Measurements from ENCODE around the gene HRH1. TPM values are rescaled to one million over a fixed set of nuclear protein-coding genes. Genes with fewer than 3 reads are reported as not detected.
A peak's percentile ranks its signal among the peaks of the same experiment; 100 is the strongest.

The HRH1 gene
- total and polyA plus RNA-seq, 2 experiments from 2014 or later, result not detected

DNA sequence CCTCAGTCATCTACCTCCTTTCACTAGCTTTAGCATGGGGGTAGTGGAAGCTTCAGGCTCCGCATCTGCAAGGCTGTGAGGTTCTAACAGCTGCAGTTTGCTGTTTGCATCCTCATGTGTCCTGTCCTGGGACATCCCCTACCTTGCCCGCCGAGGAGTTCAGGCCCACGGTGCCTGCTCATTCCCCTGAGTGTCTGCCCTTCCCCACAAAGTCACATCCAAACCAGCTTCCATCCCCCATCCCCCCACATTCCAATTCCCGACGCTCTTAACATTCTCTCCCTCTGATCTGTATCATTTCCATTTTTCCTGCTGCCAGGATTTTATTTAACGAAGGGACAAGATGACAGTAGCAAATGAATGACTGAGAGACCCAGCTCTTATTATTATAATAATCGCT, 43.8 kb downstream of the HRH1 start:
- Histone ChIP-seq H3K27me3 (no peaks in the 10 kb centered on the region), H3K4me1 (ENCODE audit: low read depth) (no peaks in the 10 kb centered on the region), H3K27ac (no peak overlapping the region), H3K4me3 (no peak overlapping the region), H3K36me3 (no peaks in the 10 kb centered on the region), H3K9me3 (ENCODE audit: low read depth) (no peaks in the 10 kb centered on the region)
- TF ChIP-seq, protein P1, sequence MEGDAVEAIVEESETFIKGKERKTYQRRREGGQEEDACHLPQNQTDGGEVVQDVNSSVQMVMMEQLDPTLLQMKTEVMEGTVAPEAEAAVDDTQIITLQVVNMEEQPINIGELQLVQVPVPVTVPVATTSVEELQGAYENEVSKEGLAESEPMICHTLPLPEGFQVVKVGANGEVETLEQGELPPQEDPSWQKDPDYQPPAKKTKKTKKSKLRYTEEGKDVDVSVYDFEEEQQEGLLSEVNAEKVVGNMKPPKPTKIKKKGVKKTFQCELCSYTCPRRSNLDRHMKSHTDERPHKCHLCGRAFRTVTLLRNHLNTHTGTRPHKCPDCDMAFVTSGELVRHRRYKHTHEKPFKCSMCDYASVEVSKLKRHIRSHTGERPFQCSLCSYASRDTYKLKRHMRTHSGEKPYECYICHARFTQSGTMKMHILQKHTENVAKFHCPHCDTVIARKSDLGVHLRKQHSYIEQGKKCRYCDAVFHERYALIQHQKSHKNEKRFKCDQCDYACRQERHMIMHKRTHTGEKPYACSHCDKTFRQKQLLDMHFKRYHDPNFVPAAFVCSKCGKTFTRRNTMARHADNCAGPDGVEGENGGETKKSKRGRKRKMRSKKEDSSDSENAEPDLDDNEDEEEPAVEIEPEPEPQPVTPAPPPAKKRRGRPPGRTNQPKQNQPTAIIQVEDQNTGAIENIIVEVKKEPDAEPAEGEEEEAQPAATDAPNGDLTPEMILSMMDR (IDR thresholded peaks at IDR 0.05; ENCODE audit: low read depth, low read length), result no peak
- DNase-seq (ENCODE audit: low read depth in 1 of 2, low spot score in 1 of 2), result no peak

DNA sequence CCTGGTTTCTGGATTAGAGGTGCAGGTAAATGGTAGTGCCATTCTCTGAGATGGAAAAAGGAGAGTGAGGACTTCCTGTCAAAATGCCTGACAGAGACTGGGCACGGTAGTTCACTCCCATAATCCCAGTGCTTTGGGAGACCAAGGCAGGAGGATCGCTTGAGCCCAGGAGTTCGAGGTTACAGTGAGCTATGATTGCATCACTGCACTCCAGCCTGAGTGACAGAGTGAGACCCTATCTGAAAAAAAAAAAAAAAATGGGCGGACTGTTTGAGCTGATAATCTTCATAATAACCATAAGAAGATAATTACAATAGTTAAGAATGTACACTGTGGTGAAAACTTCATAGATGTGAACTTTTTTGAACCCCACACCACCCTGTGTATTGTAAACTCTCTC, 44.2 kb downstream of the HRH1 start:
- TF ChIP-seq, protein P1 (IDR thresholded peaks at IDR 0.05; ENCODE audit: low read depth, low read length), result no peak
- no peak overlapping the region for H3K27ac ChIP-seq
- no peak overlapping the region for H3K4me3 ChIP-seq
- no peaks in the 10 kb centered on the region for H3K27me3 ChIP-seq
- H3K4me1 ChIP-seq (ENCODE audit: low read depth), result no peaks in the 10 kb centered on the region
- DNase-seq (ENCODE audit: low read depth in 1 of 2, low spot score in 1 of 2), result no peak
- H3K36me3 ChIP-seq, result no peaks in the 10 kb centered on the region
- no peaks in the 10 kb centered on the region for H3K9me3 ChIP-seq (ENCODE audit: low read depth)

DNA sequence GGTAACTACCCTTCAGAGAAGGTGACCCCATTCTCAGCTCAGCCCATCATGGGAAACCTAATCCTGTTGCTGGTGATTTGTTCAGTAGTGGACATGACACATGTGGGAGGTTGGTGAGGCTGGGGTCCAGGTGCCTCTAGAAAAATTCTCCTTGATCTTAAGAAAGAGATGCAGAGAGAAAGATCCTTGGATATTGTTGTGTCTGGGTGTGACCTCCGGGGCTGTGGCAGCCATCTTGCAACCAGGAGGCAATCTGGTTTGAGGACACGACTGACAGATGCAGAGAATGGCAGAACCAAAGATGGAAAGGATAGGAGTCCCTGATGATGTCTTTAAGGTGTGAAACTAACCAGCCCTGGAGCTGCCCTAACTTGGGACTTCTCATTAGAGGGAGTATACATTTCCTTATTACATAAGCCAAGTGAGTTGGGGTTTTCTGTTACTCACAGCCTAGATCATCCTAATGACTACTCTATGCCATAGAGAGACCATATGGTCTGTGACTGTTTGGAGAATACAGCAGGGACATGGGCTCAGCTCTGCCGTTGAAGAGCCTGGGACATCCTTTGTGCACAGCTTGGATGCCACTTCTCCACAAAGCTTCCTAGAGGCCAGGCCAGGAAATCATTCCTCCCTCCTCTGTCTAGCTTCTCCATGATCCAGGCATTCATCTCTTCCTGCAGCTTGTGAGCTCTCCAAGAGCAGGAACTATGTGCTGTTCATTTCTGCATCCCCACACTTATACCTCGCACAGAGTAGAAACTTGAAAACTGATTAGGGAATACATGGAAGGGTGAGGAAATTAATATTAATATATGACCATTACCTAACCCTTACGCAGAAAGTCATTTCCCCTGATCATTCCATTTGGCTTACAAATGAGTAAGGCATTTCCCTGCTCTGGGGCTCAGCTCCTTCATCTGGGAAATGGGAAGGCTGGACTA, 45.9 kb downstream of the HRH1 start:
- Histone ChIP-seq H3K27ac (no peak overlapping the region), H3K36me3 (no peaks in the 10 kb centered on the region), H3K27me3 (no peaks in the 10 kb centered on the region), H3K4me3 (no peak overlapping the region), H3K4me1 (ENCODE audit: low read depth) (no peaks in the 10 kb centered on the region), H3K9me3 (ENCODE audit: low read depth) (no peaks in the 10 kb centered on the region)
- DNase-seq (ENCODE audit: low read depth in 1 of 2, low spot score in 1 of 2), result peak in 1 of 2 donors; percentile 47
- TF ChIP-seq, protein P1 (IDR thresholded peaks at IDR 0.05; ENCODE audit: low read depth, low read length), result no peak

DNA sequence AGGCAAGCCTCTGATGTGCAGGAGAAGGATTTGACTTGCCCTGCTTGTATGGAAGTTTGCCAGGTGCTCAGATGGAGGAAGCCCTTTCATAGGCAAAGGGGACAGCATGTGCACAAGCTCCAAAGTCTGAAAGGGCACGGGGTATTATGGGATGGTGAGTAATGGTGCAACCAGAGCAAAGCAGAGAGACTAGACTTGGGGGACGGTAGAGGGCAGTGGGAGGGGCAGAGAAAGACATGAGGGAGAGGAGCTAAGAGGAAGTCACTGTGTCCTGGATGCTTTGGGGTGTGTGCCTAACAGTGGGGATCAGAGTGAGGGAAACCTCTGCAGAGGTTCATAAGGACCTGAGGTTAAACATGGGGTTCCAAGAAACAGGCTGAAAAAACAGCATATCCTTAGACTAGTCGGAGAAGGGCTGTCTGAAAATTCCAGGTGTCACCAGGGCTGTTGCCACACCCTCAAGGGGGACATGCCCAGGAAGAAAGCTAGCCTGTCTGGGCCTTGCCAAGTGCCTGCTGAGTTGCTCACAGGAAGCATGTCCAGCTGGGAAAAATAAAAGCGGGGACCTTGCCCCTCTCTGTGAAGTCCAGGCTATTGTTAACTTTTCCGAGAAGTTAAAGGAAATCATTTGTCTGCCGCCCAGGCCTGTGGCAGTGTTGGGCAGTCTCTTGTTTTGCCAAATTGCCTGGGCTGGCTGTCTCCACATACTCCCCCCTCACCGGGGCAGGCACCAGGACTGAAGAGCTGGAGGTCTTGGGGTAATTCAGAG, 47.1 kb downstream of the HRH1 start:
- H3K27ac ChIP-seq, result no peak overlapping the region
- H3K9me3 ChIP-seq (ENCODE audit: low read depth), result no peaks in the 10 kb centered on the region
- no peak overlapping the region for H3K4me3 ChIP-seq
- no peaks in the 10 kb centered on the region for H3K27me3 ChIP-seq
- H3K4me1 ChIP-seq (ENCODE audit: low read depth), result no peaks in the 10 kb centered on the region
- TF ChIP-seq, protein P1 (IDR thresholded peaks at IDR 0.05; ENCODE audit: low read depth, low read length), result no peak
- H3K36me3 ChIP-seq, result no peaks in the 10 kb centered on the region
- peak in 1 of 2 donors; percentile 55 for DNase-seq (ENCODE audit: low read depth in 1 of 2, low spot score in 1 of 2)

DNA sequence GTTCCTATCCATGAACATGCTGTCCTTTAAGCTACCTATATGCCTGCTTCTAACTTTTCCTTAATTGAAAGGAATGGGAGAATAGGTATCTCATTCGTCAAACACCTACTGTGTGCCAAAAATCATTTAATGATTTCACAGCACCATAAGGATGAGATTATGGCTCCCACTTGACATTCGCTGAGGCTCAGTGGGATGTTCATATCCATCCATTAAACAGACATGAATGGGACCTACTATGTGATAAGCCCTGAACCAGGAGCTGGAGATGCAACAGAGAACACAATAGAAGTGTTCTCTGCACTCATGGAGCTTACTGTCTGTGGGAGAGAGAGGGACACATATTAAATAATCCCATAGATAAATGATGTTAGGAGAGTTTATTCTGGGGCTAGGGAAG, 49.7 kb downstream of the HRH1 start:
- TF ChIP-seq, protein P1 (IDR thresholded peaks at IDR 0.05; ENCODE audit: low read depth, low read length), result no peak
- Histone ChIP-seq H3K27me3 (no peaks in the 10 kb centered on the region), H3K4me1 (ENCODE audit: low read depth) (no peaks in the 10 kb centered on the region), H3K9me3 (ENCODE audit: low read depth) (no peaks in the 10 kb centered on the region), H3K27ac (no peak overlapping the region), H3K4me3 (no peak overlapping the region), H3K36me3 (no peaks in the 10 kb centered on the region)
- no peak for DNase-seq (ENCODE audit: low read depth in 1 of 2, low spot score in 1 of 2)

All from cardiac muscle cell (in vitro differentiated cells and primary cell).